H1 (cell line): ENCODE data around the gene AIFM1. TPM values are rescaled to one million over a fixed set of nuclear protein-coding genes. Genes with fewer than 3 reads are reported as not detected.

Experiments
- CTCF ChIA-PET: fragments of 300-600 bp; sonication (Branson Sonifier 250); formaldehyde crosslinking; loops from one replicate; lab custom pipeline; 2021; ENCODE audit not compliant: partially characterized antibody; lab: Charles Lee
- POLR2A ChIA-PET: fragments of 300-600 bp; sonication (Branson Sonifier 250); formaldehyde crosslinking; loops from one replicate; lab custom pipeline; 2021; ENCODE audit warnings: inconsistent platforms; ENCODE audit not compliant: partially characterized antibody; lab: Charles Lee
- DNase-seq, 2 experiments: peaks; one replicate each; pipeline versions ENCODE4 v3.0.0 to v3.0.0-alpha.2; 2010 to 2022; ENCODE audit warnings: low spot score in 2 of 2, low read depth in 1 of 2, mixed read lengths in 1 of 2
- FAIRE-seq: peaks from 2 replicates; lab custom pipeline; 2011; peaks lifted over from hg19 to GRCh38; lab: Jason Lieb, UNC
- H2AFZ ChIP-seq: 2 replicates; pipeline ENCODE4 v1.8.1; 2012; ENCODE audit warnings: low read length, inconsistent platforms
- H2AK5ac ChIP-seq: 2 replicates; pipeline ENCODE4 v1.6.1; 2013; ENCODE audit warnings: low read depth, low read length
- H2BK120ac ChIP-seq: replicated peaks from 2 replicates; pipeline ENCODE3; 2013; ENCODE audit warnings: low read depth, low read length, inconsistent platforms
- H2BK12ac ChIP-seq: 2 replicates; pipeline ENCODE4 v1.6.1; 2013; ENCODE audit warnings: low read depth, low read length
- H2BK15ac ChIP-seq: 2 replicates; pipeline ENCODE4 v1.6.1; 2013; ENCODE audit warnings: low read length
- H2BK20ac ChIP-seq: 2 replicates; pipeline ENCODE4 v1.6.1; 2013; ENCODE audit warnings: low read length
- H2BK5ac ChIP-seq: 2 replicates; pipeline ENCODE4 v1.6.1; 2013; ENCODE audit warnings: low read depth, low read length
- H3K14ac ChIP-seq: 2 replicates; pipeline ENCODE4 v1.6.1; 2013; ENCODE audit warnings: inconsistent platforms; ENCODE audit not compliant: insufficient read length
- H3K18ac ChIP-seq: 2 replicates; pipeline ENCODE4 v1.6.1; 2013; ENCODE audit warnings: low read length; ENCODE audit errors: extremely low read depth
- H3K23ac ChIP-seq: 2 replicates; pipeline ENCODE4 v1.6.1; 2013; ENCODE audit warnings: inconsistent platforms; ENCODE audit not compliant: insufficient read length
- H3K23me2 ChIP-seq: 2 replicates; pipeline ENCODE4 v1.6.1; 2013; ENCODE audit warnings: low read depth, low read length
- H3K27ac ChIP-seq: 2 replicates; pipeline ENCODE4 v1.6.1; 2011; ENCODE audit warnings: low read depth, low read length, inconsistent platforms
- H3K27me3 ChIP-seq, 4 experiments: replicated peaks in 1 of 4; 1 replicate in 1 of 4; 2 replicates in 3 of 4; pipeline versions ENCODE4 v1.6.1 to v1.8.1; 2011 to 2013; ENCODE audit warnings: low read length in 3 of 4, mild to moderate bottlenecking in 3 of 4, inconsistent platforms in 2 of 4, mixed read lengths in 2 of 4, moderate library complexity in 1 of 4; ENCODE audit not compliant: control insufficient read depth in 3 of 4, insufficient read depth in 3 of 4; ENCODE audit errors: extremely low read depth in 1 of 4
- H3K36me3 ChIP-seq, 4 experiments: 2 replicates each; pipeline versions ENCODE4 v1.6.1 to v1.8.1; 2011 to 2013; ENCODE audit warnings: mild to moderate bottlenecking in 4 of 4, low read length in 3 of 4, moderate library complexity in 2 of 4, control low read depth in 1 of 4, inconsistent platforms in 1 of 4; ENCODE audit not compliant: insufficient read depth in 4 of 4, control insufficient read depth in 2 of 4
- H3K4ac ChIP-seq: replicated peaks from 2 replicates; pipeline ENCODE3; 2013; ENCODE audit warnings: low read length, low read depth, mixed read lengths, inconsistent platforms; ENCODE audit not compliant: insufficient read length
- H3K4me1 ChIP-seq, 4 experiments: replicated peaks in 1 of 4; 1 replicate in 1 of 4; 2 replicates in 3 of 4; pipeline versions ENCODE4 v1.6.1 to v1.8.1; 2011 to 2013; ENCODE audit warnings: low read length in 3 of 4, inconsistent platforms in 2 of 4, mixed read lengths in 1 of 4; ENCODE audit not compliant: insufficient read depth in 4 of 4, control insufficient read depth in 3 of 4
- H3K4me2 ChIP-seq, 2 experiments: 2 replicates each; pipeline versions ENCODE4 v1.6.1 to v1.8.1; 2011 to 2013; ENCODE audit warnings: low read depth in 2 of 2, low read length in 2 of 2, control low read depth in 1 of 2, inconsistent platforms in 1 of 2, mild to moderate bottlenecking in 1 of 2; ENCODE audit not compliant: insufficient read depth in 1 of 2
- H3K4me3 ChIP-seq, 4 experiments: fragments of 200-600, 300-600 bp in 1 of 4; sonication (generic), shearing (Covaris generic), sonication (Bioruptor Twin) in 1 of 4; 2 replicates each; pipeline versions ENCODE4 v1.5.1 to v1.8.1; 2011 to 2016; ENCODE audit warnings: low read length in 4 of 4, low read depth in 3 of 4, control low read depth in 2 of 4, inconsistent platforms in 2 of 4, mild to moderate bottlenecking in 2 of 4, mixed read lengths in 1 of 4, moderate library complexity in 1 of 4; ENCODE audit not compliant: insufficient read depth in 2 of 4; ENCODE audit errors: extremely low read depth in 1 of 4
- H3K56ac ChIP-seq: replicated peaks from 2 replicates; pipeline ENCODE3; 2013; ENCODE audit warnings: low read depth, mild to moderate bottlenecking, mixed read lengths, low read length, inconsistent platforms; ENCODE audit not compliant: insufficient read length
- H3K79me1 ChIP-seq: 2 replicates; pipeline ENCODE4 v1.6.1; 2013; ENCODE audit warnings: low read depth, low read length, control low read depth
- H3K79me2 ChIP-seq, 2 experiments: 2 replicates each; pipeline versions ENCODE4 v1.6.1 to v1.8.1; 2012 to 2013; ENCODE audit warnings: low read length in 2 of 2, mild to moderate bottlenecking in 2 of 2, inconsistent platforms in 1 of 2; ENCODE audit not compliant: insufficient read depth in 2 of 2, control insufficient read depth in 1 of 2
- H3K9ac ChIP-seq, 4 experiments: replicated peaks in 1 of 4; 1 replicate in 1 of 4; 2 replicates in 3 of 4; pipeline versions ENCODE4 v1.6.1 to v1.8.1; 2011 to 2013; ENCODE audit warnings: low read depth in 3 of 4, low read length in 3 of 4, control low read depth in 2 of 4, mild to moderate bottlenecking in 2 of 4, moderate library complexity in 2 of 4, inconsistent platforms in 1 of 4; ENCODE audit errors: extremely low read depth in 1 of 4
- H3K9me3 ChIP-seq, 2 experiments: 2 replicates each; pipeline versions ENCODE4 v1.6.1 to v1.8.1; 2012 to 2013; ENCODE audit warnings: mild to moderate bottlenecking in 2 of 2, moderate library complexity in 2 of 2, control low read depth in 1 of 2, inconsistent platforms in 1 of 2, low read depth in 1 of 2, low read length in 1 of 2, mixed read lengths in 1 of 2; ENCODE audit not compliant: insufficient read depth in 2 of 2
- H4K20me1 ChIP-seq, 2 experiments: replicated peaks in 1 of 2; 2 replicates each; pipeline versions ENCODE3 to v1.8.1; 2011 to 2013; ENCODE audit warnings: inconsistent platforms in 2 of 2, low read length in 2 of 2, mild to moderate bottlenecking in 1 of 2; ENCODE audit not compliant: insufficient read depth in 2 of 2, control insufficient read depth in 1 of 2
- H4K5ac ChIP-seq: 2 replicates; pipeline ENCODE4 v1.6.1; 2013; ENCODE audit warnings: low read length, low read depth, mixed read lengths, inconsistent platforms; ENCODE audit not compliant: insufficient read length
- H4K8ac ChIP-seq: 2 replicates; pipeline ENCODE4 v1.8.0; 2013; ENCODE audit warnings: mild to moderate bottlenecking, moderate library complexity, low read length, inconsistent platforms; ENCODE audit not compliant: insufficient read depth; ENCODE audit errors: extremely low read depth
- H4K91ac ChIP-seq: replicated peaks from 2 replicates; pipeline ENCODE3; 2013; ENCODE audit warnings: low read length, mixed read lengths, inconsistent platforms; ENCODE audit not compliant: insufficient read length
- CHD1 ChIP-seq: IDR thresholded peaks from 2 replicates; pipeline ENCODE4 v1.6.1; 2012; ENCODE audit warnings: low read depth, low read length, improper control_type of control experiment
- EGR1 ChIP-seq: IDR thresholded peaks from 2 replicates; pipeline ENCODE4 v1.6.1; 2011; ENCODE audit warnings: low read depth, low read length, borderline replicate concordance
- JUN ChIP-seq: IDR thresholded peaks from 2 replicates; pipeline ENCODE4 v1.6.1; 2011; ENCODE audit warnings: low read depth, mild to moderate bottlenecking, improper control_type of control experiment, low read length
- MAFK ChIP-seq: IDR thresholded peaks from 2 replicates; pipeline ENCODE4 v1.6.1; 2012; ENCODE audit warnings: low read depth, mild to moderate bottlenecking, improper control_type of control experiment, low read length
- WGBS, 2 experiments: shearing (Covaris generic) in 1 of 2; methylation state at CpG; one replicate each; pipeline versions ENCODE4 v1.1.6 to v1.1.7; 2013 to 2015; ENCODE audit warnings: low lambda C conversion rate in 2 of 2, mixed read lengths in 2 of 2, inconsistent platforms in 1 of 2, low coverage in 1 of 2, missing lambda C conversion rate in 1 of 2; ENCODE audit not compliant: insufficient replicate concordance in 2 of 2, insufficient coverage in 1 of 2, insufficient read length in 1 of 2; ENCODE audit errors: extremely low coverage in 1 of 2, missing lambda C conversion rate in 1 of 2; 5-methylcytosine and 5-hydroxymethylcytosine counted together
- polyA plus RNA-seq, 7 experiments: library from polyadenylated mRNA; depleted of rRNA in 3 of 7; stranded (reverse) in 5 of 7; unstranded in 2 of 7; fragments of >200 nt in 5 of 7; fragments of 200-250 nt in 2 of 7; gene quantifications; 1 replicate in 5 of 7; 2 replicates in 1 of 7; 4 replicates in 1 of 7; pipeline versions ENCODE4 v1.2.1 to v1.2.3, GENCODE V29; 2011 to 2013; ENCODE audit warnings: missing spikeins in 2 of 7, mixed read lengths in 2 of 7
- total RNA-seq: library from RNA; stranded (reverse); fragmentation: NEBNext Ultra II Directional; extraction: Animal tissue kit (Norgen Biotek cat#: 25700); gene quantifications from 2 replicates; pipeline ENCODE4 v1.2.1, GENCODE V29; 2021

Gene AIFM1
- total and polyA plus RNA-seq, 2 of the 8 experiments (the other 6 are each of a cell fraction or from before 2014, with no cell fraction given) = 34.1 to 55.4 TPM

GRCh38 chrX:130121505-130121800 is 44.2 kb downstream of the AIFM1 start:
- no peaks in the 10 kb centered on the region for H3K79me1 ChIP-seq
- H3K4me3 ChIP-seq = peak overlapping the region in 1 of 4 experiments; percentile 61; a peak in 2 of 8 replicates
- no peak overlapping the region for H4K91ac ChIP-seq
- FAIRE-seq = no peak
- H3K18ac ChIP-seq = no peak overlapping the region; the same call in 1 of the 2 replicates
- no peaks in the 10 kb centered on the region; a peak in 1 of 7 replicates for H3K4me1 ChIP-seq
- CTCF ChIA-PET = interaction anchor here (0.7 to 5.0 kb wide), 11 partner anchors 9 to 353 kb away, joined by 3 to 36 read pairs (median 5); no protein-coding TSS in a partner anchor
- H4K8ac ChIP-seq = no peak overlapping the region
- no peak overlapping the region for H2BK20ac ChIP-seq
- peaks cover 0 to 9% (median 2%) of the 10 kb centered on the region in 4 experiments; a peak in 3 of 7 replicates for H3K27me3 ChIP-seq
- no peak overlapping the region for H3K14ac ChIP-seq
- H3K9me3 ChIP-seq = no peaks in the 10 kb centered on the region
- no peak overlapping the region for H2BK12ac ChIP-seq
- no peak for TF ChIP-seq EGR1
- TF ChIP-seq CHD1 = no peak
- no peak for TF ChIP-seq MAFK
- TF ChIP-seq JUN = no peak
- TF ChIP-seq, all 59 proteins: peak for 0
- H2BK5ac ChIP-seq = no peak overlapping the region
- no peak overlapping the region for H3K9ac ChIP-seq
- no peaks in the 10 kb centered on the region for H3K79me2 ChIP-seq
- no peak overlapping the region for H2AFZ ChIP-seq
- H2BK15ac ChIP-seq = no peak overlapping the region
- H3K36me3 ChIP-seq = no peaks in the 10 kb centered on the region; a peak in 2 of 8 replicates
- peak overlapping the region; percentile 54 to 74; a peak in 3 of 4 replicates for H3K4me2 ChIP-seq
- no peak overlapping the region for H2AK5ac ChIP-seq
- H3K23me2 ChIP-seq = no peaks in the 10 kb centered on the region; the same call in 1 of the 2 replicates
- peaks cover 2% of the 10 kb centered on the region in 2 experiments for H4K20me1 ChIP-seq
- H3K4ac ChIP-seq = no peak overlapping the region
- H4K5ac ChIP-seq = no peak overlapping the region
- no peak overlapping the region for H3K56ac ChIP-seq
- no peak overlapping the region for H3K23ac ChIP-seq
- no CpG with 5 or more reads among the region's 13 CpGs for WGBS, 2 experiments
- no peak overlapping the region for H2BK120ac ChIP-seq
- POLR2A ChIA-PET = interaction anchor here (0.8 to 1.1 kb wide), 2 partner anchors 40 to 42 kb away, joined by 3 read pairs; no protein-coding TSS in a partner anchor
- no peak for DNase-seq
- no peak overlapping the region for H3K27ac ChIP-seq
